NCI-H187 treated with DMSO at 0.1 percent for 48 hours (cell line): ENCODE measurements around the gene CD6.

Experiments used
- DNase-seq: peaks from one replicate; lab custom pipeline; 2025; lab: John Stamatoyannopoulos, UW

CD6 gene, protein sequence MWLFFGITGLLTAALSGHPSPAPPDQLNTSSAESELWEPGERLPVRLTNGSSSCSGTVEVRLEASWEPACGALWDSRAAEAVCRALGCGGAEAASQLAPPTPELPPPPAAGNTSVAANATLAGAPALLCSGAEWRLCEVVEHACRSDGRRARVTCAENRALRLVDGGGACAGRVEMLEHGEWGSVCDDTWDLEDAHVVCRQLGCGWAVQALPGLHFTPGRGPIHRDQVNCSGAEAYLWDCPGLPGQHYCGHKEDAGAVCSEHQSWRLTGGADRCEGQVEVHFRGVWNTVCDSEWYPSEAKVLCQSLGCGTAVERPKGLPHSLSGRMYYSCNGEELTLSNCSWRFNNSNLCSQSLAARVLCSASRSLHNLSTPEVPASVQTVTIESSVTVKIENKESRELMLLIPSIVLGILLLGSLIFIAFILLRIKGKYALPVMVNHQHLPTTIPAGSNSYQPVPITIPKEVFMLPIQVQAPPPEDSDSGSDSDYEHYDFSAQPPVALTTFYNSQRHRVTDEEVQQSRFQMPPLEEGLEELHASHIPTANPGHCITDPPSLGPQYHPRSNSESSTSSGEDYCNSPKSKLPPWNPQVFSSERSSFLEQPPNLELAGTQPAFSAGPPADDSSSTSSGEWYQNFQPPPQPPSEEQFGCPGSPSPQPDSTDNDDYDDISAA

DNA sequence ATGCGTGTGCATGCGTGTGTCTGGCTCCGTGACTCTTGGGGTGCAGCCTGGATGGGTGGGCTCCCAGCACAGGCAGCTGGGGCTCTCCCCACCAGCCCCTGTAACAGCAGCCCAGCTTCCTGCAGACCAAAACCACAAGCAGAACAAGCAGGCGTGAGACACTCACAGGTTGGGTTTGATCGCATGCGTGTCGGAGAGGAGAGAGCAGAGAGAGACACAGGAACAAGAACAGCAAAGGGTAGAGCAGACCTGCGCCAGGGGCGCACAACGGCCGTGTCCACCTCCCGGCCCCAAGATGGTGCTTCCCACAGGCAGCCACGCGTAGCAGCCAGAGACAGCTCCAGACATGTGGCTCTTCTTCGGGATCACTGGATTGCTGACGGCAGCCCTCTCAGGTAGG, at the start of gene CD6:
TSS of gene CD6 (plus strand) at position 161 of the 400 bp plus-strand sequence. CDS start at position 347, 186 bp downstream.
- no peak for DNase-seq

DNA sequence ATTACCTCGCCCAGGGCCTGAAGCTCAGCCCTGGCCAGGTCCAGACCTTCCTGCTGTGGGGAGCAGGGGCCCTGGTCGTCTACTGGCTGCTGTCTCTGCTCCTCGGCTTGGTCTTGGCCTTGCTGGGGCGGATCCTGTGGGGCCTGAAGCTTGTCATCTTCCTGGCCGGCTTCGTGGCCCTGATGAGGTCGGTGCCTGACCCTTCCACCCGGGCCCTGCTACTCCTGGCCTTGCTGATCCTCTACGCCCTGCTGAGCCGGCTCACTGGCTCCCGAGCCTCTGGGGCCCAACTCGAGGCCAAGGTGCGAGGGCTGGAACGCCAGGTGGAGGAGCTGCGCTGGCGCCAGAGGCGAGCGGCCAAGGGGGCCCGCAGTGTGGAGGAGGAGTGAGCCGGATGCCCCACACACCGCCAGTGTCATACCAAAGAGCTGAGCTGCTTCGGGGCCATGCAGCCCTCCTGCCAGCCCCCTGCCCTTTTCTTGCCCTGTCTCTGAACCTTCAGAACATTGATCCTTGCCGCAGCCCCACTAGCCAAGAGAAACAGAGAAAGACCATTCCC, 49.6 kb upstream of the CD6 start:
- DNase-seq, result no peak

DNA sequence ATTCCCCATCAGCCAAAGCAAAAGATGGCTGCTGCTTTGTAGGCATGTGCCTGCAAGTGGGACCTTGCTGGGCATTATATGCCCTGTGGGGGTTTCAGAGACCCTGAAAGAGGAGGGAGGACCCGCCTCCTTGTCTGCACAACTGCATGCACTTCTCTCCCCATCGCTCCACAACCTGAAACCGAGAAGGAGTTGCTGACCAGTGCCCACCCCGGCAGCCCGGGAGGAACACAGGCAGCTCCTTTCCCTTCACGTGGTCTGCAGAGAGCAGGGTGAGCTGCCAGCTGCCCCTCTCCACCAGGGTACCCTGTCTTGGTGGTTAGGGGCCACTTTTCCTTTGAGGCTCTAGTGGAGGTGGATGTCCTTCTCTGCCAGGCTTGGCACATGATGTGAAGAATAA, 48.6 kb upstream of the CD6 start:
- DNase-seq, result no peak

DNA sequence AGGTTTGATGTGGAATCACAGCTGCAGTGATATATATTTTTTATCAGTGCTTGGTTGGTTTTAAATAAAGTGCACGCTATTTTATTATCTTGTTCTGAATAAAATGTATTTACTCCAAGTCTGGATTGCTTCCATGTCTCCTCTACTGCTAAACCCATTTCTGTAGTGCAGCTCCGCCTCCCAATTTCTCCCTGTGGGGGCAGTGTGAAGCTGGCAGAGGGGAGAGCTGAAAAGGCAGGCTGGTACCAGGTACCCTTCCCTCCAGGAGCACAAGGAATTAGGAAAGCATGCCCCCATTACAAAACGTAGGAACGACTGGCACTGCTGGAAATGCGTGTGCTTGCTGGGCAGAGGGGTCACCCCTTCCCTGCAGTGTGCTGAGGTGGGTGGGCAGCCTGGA, 48.2 kb upstream of the CD6 start:
- DNase-seq, result no peak

DNA sequence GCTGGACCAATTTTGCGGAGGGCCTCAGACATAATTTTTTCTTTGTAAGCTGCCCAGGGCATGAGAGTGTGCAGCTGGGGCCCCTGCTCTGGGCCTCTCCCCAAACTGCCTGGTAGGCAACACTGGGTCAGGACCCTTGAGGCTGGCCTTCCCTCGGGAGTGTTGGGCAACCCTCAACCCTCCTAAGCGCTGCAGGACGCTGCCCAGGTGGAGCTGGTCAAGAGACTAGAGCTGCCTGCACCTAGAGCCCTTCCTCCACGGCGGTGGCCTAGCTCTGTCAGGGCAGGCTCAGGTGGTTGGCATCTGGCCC, 47.7 kb upstream of the CD6 start:
- no peak for DNase-seq

DNA sequence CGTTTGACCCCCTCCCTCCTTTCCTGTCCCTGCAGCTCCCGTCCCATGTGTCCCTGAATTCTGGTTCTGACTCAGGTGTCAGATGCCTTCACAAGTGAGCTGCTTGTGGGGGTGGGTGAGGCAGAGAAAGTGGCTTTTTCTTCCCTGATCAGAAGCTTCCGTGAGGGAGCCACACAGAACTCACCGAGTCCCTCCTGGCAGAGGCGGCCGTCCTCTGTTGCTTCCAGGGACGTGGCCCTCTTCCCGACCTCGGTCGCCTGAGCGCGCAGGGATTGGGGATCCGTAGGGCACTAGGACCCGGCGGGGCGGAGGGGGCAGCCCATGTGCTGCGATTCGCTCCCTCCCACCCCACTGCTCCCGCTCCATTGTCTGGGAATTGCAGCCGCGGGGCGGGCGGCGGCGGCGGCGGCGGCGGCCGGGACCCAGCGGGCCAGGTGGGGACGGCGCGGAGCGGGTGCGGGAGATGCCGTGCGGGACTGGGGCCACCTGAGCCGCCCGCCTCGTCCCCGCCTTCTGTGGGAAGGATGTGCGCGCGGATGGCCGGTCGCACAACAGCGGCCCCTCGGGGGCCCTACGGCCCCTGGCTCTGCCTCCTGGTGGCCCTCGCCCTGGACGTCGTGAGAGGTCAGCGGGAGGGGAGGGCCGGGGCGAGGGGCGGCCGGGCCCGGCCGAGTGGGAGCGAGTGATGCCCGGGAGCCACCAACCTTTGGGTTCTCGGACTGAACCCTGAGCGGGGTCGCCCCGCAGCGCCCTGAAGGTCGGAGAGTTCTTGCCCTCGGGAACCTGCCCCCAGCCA, 47.2 kb upstream of the CD6 start, which contains the start of gene TMEM132A:
TSS of gene TMEM132A (plus strand) at position 351 of the 796 bp plus-strand sequence. CDS start at position 525, 174 bp downstream.
- peak; percentile 21 for DNase-seq

DNA sequence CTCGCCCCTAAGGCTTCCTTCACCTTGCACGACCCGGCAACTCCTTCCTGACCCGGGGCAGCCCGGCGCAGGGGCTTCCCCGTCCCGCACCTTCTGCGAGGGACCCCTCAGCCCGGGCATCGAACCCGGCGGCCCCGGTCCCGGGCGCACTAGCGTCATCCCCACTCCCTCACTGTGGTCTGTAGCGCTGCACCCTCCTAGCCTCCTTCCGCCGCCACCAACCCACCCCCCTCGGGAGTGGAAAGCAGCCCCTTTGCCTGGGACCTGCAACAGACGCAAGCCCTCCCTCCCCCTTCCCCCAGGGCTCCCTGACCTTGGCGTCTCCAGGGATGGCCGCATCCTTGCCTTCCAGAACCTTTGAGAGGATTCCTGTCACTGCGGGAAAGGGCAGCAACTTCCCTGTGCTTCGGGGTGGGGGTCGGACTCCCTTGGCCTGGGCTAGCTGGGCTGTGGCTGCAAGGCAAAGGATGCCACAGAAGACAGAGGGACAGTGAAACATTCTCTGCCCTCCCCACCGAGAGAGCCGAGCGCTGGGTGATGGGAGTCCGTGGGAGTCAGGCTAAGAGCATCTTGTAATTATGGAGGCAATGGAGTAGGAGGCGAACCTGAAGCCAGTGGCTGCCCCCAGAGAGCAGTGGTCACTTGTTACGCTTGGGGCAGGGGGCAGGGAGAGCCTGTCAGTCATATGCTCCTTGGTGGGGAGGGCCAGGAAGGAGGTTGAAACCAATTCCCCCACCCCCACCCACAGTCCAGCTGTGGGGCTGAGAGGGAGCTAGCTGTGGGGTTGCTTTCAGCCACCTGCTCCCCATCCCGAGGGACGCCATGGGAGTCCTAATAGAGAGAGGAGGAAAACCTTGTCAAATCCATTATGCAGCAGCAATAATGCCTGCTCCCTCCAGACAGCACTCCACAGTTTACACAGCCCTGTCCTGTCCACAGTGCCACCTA, 46.3 kb upstream of the CD6 start:
- DNase-seq, result no peak

DNA sequence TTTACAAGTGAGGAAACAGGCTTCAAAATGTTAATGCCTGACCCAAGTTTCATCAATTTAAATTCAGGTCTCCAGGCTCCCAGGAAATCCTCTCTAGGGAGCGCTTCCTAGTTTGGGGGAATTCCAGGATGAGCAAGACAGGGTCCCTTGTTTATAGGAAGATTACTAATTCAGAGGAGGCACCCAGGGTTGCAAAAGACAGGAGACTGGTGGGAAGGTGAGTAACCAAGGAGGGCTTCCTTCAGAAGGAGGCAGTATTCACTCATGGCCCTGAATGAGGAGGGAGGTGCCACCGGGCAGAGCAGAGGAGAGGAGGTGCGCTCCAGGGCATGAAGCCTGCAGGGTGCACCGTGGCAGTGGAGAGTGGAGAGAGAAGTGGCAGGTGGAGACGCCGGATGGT, 45.6 kb upstream of the CD6 start:
- no peak for DNase-seq

DNA sequence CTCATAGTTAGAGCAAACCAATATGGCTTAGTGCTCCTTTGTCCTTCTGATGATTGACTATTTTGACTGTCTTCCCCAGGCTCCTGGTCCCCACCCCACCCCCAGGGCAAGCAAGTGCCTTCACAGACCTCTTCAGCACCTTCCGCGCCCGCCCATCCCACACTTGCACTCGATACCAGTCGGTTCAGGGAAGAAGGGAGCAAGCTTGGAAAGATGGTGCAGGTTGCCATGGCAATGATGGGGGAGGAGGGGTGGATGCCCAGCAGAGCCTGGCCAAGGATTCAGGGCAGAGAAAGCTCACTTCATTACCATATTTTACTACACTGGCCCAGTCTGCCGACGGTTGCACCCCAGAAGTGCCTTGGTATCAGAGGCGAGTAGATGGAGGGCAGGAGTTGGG, 45.0 kb upstream of the CD6 start:
- no peak for DNase-seq

DNA sequence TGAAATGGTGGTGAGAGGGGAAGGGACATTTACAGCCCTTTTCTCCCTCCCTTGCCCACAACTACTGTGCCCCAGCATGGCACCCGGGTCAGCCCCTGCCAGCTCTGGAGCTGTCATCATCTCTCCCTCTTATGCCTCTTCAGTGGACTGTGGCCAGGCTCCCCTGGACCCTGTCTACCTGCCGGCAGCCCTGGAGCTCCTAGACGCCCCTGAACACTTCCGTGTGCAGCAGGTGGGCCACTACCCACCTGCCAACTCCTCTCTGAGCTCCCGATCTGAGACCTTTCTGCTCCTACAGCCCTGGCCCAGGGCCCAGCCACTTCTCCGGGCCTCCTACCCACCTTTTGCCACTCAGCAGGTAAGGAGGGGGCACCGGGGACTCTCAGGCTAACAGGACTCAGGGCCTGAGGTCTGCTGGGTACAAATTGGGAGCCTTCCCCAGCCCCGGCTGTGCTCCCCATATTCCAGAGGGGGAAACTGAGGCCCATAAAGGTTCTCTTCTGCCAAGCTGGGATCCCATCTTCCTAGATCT, 44.4 kb upstream of the CD6 start:
- DNase-seq, result no peak

DNA sequence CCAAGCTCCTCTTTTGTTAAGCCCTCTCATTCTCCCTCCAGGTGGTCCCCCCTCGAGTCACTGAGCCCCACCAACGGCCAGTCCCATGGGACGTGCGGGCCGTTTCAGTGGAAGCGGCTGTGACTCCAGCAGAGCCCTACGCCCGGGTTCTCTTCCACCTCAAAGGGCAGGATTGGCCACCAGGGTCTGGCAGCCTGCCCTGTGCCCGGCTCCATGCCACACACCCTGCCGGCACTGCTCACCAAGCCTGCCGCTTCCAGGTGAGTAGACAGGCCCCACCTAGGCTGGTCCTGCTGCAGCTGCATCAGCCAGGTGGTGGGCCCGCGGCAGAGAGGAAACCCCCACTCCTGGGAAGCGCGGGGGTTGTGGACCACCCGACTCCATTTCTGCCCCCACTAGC, 43.9 kb upstream of the CD6 start:
- no peak for DNase-seq

DNA sequence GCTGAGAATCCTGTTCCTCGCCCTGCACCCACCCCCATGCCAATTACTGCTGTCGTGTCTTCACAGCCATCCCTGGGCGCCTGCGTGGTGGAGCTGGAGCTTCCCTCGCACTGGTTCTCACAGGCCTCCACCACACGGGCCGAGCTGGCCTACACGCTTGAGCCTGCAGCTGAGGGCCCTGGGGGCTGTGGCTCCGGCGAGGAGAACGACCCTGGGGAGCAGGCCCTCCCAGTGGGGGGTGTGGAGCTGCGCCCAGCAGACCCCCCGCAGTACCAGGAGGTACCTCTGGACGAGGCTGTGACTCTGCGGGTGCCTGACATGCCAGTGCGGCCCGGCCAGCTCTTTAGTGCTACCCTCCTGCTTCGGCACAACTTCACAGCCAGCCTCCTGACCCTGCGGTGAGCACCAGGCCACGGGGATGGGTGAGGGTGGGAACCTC, 42.9 kb upstream of the CD6 start:
- DNase-seq, result no peak

DNA sequence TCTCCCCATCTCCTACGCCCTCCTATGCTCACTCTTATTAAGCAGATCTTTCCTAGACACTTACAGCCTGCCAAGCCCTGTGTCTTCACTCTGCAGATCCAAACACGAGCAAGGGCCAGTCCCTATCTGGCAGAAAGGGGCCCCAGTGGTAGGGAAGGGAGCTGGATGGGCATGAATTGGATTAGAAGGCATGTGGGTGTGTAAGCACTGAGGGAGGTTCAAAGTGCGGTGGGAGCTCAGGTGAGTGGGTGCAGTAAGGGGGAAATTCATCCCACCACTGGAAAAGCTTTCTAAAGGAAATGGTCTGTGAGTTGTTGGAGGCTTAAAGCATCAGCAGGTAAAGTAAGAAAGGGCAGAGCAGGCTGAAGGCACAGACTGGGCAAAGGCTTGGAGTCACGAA, 41.7 kb upstream of the CD6 start:
- DNase-seq, result no peak

DNA sequence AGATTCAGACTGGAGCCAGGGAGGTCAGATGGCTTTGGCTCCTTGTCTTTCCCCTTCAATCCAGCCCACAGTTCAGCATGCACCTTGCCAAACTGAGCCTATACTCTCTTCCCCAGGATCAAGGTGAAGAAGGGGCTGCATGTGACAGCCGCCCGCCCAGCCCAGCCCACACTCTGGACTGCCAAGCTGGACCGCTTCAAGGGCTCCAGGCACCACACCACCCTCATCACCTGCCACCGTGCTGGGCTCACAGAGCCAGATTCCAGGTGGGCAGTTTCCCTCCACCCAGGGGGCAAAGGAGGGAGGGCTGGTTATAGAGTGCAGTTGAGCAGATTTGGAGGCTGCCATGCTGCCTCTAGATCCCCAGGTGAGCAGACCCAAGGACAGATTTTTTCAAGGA, 41.1 kb upstream of the CD6 start:
- DNase-seq, result no peak

DNA sequence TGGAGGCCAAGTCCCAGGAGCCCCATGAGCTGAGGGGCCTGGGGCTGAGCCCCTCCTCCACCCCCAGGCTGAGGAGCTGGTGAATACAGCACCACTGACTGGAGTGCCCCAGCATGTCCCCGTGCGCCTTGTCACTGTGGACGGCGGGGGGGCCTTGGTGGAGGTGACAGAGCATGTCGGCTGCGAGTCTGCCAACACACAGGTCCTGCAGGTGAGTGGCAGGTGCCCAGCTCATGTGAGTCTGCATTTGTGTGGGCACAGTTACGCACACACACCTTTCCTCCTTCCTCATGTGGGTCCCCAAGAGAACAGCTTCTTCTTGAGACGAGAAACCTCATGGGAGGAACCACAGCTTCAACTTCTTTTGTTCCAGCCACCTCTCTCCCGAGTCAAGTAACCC, 39.6 kb upstream of the CD6 start:
- no peak for DNase-seq

DNA sequence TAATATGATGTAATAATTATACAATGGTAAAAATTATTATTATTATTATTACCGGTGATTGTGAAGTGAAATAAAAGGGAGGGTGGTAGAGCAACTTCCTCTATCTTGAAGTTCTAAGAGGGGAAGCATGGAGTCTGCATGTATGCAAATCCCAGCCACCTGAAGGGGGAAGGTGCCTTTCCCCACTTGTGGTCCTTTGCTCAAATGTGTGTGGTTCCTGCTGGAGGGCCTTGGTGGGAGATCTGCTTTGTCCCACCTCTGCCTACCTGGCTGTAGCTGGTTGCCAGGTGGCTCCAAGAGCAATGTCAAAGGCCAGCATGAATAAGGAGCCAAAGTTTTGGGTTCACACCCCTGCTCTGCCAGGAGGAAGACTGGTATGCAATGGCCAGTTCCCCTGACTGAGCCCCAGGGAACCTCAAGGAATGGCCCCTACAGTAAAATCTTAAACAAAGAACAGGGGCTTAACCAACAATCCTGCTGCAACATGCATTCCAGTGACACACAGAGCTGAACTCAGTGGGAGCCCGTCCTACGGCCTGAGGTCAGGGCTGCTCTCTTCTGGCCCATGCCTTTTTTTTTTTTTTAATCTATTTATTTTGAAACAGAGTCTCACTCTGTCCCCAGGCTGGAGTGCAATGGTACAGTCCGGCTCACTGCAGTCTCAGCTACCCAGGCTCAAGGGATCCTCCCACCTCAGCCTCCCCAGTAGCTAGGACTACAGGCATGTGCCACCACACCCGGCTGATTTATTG, 38.7 kb upstream of the CD6 start:
- DNase-seq, result no peak

DNA sequence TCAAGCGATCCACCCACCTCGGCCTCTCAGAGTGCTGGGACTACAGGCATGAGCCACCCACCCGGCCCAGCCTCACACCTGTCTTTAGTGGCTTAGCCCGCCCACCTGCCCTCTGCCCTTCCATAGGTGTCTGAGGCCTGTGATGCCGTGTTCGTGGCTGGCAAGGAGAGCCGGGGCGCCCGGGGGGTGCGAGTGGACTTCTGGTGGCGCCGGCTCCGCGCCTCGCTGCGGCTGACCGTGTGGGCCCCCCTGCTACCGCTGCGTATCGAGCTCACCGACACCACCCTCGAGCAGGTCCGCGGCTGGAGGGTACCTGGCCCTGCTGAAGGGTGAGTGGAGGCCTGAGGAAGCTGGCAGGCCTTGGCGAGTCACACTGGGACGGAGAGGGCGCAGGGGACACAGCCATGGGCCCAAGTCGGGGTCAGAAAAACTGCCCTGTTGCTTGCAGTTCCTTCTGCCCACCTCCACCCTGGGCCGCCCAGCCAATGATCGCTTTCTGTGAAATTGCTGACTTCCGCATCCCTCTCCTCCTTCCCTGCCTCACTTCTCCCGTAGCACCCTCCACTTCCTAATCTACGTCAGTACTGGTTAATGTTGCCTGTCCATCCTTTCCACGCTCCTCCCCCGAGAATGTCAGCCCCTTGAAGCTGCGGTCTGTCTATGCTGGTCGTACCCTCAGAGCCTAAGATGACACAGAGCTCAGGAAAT, 37.9 kb upstream of the CD6 start:
- no peak for DNase-seq

DNA sequence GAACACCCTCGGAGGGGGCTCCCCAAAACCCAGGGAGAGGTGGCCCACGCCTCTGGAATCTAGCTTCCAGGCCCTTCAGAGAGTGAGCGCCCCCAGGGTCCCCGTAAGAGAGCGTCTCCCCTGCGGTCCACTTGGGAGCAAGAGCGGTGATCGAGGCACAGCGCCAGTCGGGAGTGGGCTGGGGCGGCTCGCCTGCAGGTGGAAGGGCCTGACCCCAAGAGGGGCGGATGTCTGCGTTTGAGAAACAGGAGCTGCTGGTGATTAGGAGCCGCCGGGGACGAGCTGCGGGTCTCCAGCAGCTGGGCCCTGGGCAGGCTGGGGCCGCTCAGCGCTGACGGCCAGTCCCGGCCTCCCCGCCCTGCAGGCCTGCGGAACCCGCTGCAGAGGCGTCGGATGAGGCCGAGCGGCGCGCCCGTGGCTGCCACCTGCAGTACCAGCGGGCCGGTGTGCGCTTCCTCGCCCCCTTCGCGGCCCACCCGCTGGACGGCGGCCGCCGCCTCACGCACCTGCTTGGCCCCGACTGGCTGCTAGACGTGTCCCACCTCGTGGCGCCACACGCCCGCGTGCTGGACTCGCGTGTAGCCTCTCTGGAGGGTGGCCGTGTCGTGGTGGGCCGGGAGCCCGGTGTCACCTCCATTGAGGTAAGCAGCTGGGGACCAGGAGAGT, 37.2 kb upstream of the CD6 start:
- DNase-seq, result no peak
